Measurements from ENCODE around the gene SIX2.

Gene SIX2

GRCh38 chr2:44964752-44965236 lies 44.5 kb downstream of the SIX2 start:
- in situ Hi-C loops (cut with HindIII; ENCODE audit: low pct_unique_long_range_greater_than_20kb, low sequenced_read_pairs): no loop called here
- no peak for DNase-seq (ENCODE audit: low read depth in 1 of 2, low spot score in 1 of 2)
- TF ChIP-seq JUND (IDR thresholded peaks at IDR 0.05; ENCODE audit: low read depth): no peak

- TF ChIP-seq JUND (IDR thresholded peaks at IDR 0.05; ENCODE audit: low read depth): no peak
- in situ Hi-C loops (cut with HindIII; ENCODE audit: low pct_unique_long_range_greater_than_20kb, low sequenced_read_pairs): no loop called here
- no peak for DNase-seq (ENCODE audit: low read depth in 1 of 2, low spot score in 1 of 2)
These were observed 47.0 kb downstream of the SIX2 start for GRCh38 chr2:44962176-44962695.

- no peak for TF ChIP-seq JUND (IDR thresholded peaks at IDR 0.05; ENCODE audit: low read depth)
- in situ Hi-C loops (cut with HindIII; ENCODE audit: low pct_unique_long_range_greater_than_20kb, low sequenced_read_pairs): no loop called here
- no peak for DNase-seq (ENCODE audit: low read depth in 1 of 2, low spot score in 1 of 2)
These were observed 48.4 kb downstream of the SIX2 start for GRCh38 chr2:44960871-44961270.

GRCh38 chr2:44959855-44960254 lies 49.4 kb downstream of the SIX2 start:
- in situ Hi-C loops (cut with HindIII; ENCODE audit: low pct_unique_long_range_greater_than_20kb, low sequenced_read_pairs): no loop called here
- TF ChIP-seq JUND (IDR thresholded peaks at IDR 0.05; ENCODE audit: low read depth): no peak
- no peak for DNase-seq (ENCODE audit: low read depth in 1 of 2, low spot score in 1 of 2)

- no peak for DNase-seq (ENCODE audit: low read depth in 1 of 2, low spot score in 1 of 2)
- in situ Hi-C loops (cut with HindIII; ENCODE audit: low pct_unique_long_range_greater_than_20kb, low sequenced_read_pairs): no loop called here
These were observed 51.5 kb downstream of the SIX2 start for GRCh38 chr2:44957656-44958327.

GRCh38 chr2:44956843-44957242 lies 52.4 kb downstream of the SIX2 start:
- no peak for TF ChIP-seq JUND (IDR thresholded peaks at IDR 0.05; ENCODE audit: low read depth)
- DNase-seq (ENCODE audit: low read depth in 1 of 2, low spot score in 1 of 2): no peak
- in situ Hi-C loops (cut with HindIII; ENCODE audit: low pct_unique_long_range_greater_than_20kb, low sequenced_read_pairs): no loop called here

More at GRCh38 chr2:44957656-44958327, 51.5 kb downstream of the SIX2 start:
- TF ChIP-seq JUND (IDR thresholded peaks at IDR 0.05; ENCODE audit: low read depth): no peak

- in situ Hi-C loops (cut with HindIII; ENCODE audit: low pct_unique_long_range_greater_than_20kb, low sequenced_read_pairs): no loop called here
These were observed 53.5 kb downstream of the SIX2 start for GRCh38 chr2:44955593-44956392.

More at GRCh38 chr2:44955593-44956392, 53.5 kb downstream of the SIX2 start:
- TF ChIP-seq JUND (IDR thresholded peaks at IDR 0.05; ENCODE audit: low read depth): no peak
- peak; percentile 62 to 74 for DNase-seq (ENCODE audit: low read depth in 1 of 2, low spot score in 1 of 2)

All from T47D (cell line).